ENCODE data around the gene JPH4.

The JPH4 gene

DNA sequence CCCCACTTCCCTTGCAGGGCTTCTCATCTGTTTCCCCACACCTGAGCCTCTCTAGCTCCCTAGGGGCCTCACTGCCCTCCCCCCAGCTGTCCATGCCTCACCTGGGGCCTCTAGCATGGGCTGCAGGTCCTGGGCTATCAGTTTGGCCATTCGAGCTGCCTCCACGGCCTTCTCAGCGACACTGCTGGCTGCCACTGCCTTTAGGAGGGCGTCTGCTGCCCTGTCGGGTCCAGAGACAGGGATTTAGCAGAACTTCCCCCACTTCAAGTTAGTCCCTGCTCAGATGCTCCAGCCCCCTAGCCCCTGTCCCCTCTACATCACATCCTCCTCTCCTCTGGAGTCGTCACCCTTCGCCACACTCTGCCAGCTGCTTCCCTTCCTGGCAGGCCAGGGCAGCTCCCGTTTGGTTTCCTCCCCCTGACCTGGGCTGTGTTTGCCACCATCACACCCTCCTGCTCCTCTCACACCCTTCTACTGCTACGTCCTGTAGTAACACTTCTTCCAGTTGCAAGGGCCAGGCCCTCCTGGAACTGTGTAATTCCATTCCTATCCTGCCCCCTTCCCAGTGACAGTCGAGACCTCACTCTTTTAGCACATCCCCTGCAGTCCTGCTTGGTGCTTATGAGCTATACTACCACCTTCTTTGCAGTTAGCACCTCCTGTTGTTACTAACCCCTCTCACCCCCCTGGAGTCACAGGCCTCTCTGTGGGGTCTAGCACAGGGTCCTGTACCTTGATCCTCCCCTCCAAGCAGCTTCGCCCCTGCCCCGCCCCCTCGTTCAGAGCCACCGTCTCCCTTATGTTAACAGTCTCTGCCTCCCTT lies 6.7 kb downstream of the JPH4 start:
- FAIRE-seq = no peak
- TF ChIP-seq, protein P1, sequence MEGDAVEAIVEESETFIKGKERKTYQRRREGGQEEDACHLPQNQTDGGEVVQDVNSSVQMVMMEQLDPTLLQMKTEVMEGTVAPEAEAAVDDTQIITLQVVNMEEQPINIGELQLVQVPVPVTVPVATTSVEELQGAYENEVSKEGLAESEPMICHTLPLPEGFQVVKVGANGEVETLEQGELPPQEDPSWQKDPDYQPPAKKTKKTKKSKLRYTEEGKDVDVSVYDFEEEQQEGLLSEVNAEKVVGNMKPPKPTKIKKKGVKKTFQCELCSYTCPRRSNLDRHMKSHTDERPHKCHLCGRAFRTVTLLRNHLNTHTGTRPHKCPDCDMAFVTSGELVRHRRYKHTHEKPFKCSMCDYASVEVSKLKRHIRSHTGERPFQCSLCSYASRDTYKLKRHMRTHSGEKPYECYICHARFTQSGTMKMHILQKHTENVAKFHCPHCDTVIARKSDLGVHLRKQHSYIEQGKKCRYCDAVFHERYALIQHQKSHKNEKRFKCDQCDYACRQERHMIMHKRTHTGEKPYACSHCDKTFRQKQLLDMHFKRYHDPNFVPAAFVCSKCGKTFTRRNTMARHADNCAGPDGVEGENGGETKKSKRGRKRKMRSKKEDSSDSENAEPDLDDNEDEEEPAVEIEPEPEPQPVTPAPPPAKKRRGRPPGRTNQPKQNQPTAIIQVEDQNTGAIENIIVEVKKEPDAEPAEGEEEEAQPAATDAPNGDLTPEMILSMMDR (IDR thresholded peaks at IDR 0.05; ENCODE audit: insufficient read depth, missing control alignments) = no peak

DNA sequence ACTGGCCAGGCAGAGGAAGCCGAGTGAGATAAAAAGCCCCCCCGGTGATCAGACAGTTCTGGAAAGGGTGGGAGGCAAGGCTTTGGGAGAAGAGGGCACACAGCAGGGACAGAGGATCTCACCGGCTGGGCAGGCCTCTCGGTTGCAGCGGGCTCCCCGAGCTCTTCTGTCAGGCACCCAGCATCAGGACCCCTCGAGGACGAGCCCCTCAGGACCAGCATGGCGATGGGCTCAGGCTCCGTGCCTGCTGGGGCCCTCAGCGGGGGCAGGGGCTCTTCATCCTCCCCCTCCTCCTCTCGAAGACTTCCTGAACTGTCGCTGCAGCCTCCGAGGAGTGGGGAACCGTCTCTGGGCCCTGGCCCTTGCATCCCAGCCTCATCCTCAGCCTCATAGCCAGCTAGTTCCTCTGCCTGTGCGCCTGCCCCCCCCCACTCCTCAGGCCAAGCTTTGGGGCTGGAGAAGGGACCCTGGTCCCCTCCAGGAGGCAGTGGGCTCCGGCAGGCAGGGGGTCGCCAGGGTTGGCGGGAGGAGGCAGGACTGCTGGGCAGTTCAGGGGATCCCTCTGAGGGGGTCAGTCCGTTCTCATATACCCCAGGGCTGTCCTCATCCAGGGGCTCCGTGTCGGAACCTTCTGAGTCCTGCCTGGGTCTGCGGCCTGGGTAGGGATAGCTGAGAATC lies 7.6 kb downstream of the JPH4 start:
- DNase-seq (ENCODE audit: insufficient read length, low spot score) (no peak), FAIRE-seq (no peak)
- TF ChIP-seq, protein P1 (IDR thresholded peaks at IDR 0.05; ENCODE audit: insufficient read depth, missing control alignments) = no peak

More for the DNA sequence above, 6.7 kb downstream of the JPH4 start:
- no peak for DNase-seq (ENCODE audit: insufficient read length, low spot score)

DNA sequence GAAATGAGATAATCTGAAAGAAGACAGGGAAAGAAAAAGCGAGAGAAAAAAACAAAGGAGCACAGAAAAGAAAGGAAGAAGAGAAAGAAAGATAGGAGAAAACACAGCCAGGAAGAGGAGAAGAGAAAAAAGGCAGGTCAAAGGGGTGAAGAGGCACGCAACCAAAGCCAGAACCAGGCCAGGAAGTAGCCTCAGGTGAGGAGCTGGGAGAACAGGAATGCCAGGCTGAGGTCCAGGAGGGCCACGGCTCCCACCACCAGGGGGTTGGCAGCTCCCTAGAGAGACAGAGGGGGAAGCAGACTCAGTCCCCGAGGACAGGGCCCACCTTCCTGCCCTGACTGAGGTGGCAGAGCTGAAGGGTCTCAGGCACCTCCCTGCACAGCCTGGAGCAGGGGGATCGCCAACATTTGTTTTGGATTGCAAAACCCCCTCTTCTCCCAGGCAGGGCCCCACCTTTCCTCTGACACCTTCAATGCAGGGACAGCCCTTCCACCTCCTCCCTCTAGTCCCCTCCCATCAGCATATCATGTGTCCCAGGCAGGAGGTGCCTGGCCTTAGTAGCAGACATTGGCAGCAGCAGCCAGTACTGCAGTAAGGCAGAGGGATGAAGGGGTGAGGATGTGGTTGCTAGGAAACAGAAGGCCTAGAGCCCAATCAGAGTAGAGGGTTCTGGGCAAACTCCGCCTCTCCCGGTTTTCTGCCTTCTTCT lies 9.0 kb downstream of the JPH4 start:
- TF ChIP-seq, protein P1 (IDR thresholded peaks at IDR 0.05; ENCODE audit: insufficient read depth, missing control alignments) = no peak
- FAIRE-seq = no peak
- DNase-seq (ENCODE audit: insufficient read length, low spot score) = no peak

DNA sequence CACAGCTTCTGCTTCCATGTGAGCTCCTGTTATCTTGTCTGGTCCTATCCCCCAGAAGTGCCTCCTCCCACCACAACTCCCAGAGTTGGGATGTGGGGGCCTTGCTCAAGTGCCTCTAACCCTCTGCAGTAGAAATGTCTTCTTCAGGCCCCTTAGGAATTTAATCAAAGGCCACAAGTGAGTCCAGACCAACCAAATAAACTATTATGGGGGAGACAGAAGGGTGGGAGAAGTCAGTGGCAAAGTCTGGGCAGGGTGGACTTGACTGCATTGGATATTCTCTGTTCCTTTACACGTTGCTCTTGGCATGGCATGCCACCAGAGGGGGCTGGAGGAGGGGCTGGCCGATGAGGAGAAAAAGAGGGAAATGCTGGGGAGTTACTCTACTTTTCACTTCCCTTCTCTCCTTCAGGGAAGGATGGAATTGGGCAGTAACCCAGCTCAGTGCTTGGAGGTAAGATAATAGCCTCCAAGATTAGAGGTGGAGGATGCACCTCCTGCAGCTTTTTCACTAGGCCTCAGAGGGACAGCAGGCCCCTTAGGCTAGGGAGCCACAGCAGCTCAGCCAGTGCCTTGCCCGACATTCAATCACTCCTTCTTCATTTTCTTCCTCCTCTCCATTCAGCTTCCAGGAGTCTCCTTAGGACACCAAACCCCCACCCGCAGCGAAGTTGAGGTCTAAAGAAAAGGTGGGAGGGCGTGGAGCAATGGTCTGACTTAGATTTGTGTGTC lies 9.8 kb downstream of the JPH4 start:
- no peak for DNase-seq (ENCODE audit: insufficient read length, low spot score)
- no peak for FAIRE-seq
- TF ChIP-seq, protein P1 (IDR thresholded peaks at IDR 0.05; ENCODE audit: insufficient read depth, missing control alignments) = peak; percentile 30

DNA sequence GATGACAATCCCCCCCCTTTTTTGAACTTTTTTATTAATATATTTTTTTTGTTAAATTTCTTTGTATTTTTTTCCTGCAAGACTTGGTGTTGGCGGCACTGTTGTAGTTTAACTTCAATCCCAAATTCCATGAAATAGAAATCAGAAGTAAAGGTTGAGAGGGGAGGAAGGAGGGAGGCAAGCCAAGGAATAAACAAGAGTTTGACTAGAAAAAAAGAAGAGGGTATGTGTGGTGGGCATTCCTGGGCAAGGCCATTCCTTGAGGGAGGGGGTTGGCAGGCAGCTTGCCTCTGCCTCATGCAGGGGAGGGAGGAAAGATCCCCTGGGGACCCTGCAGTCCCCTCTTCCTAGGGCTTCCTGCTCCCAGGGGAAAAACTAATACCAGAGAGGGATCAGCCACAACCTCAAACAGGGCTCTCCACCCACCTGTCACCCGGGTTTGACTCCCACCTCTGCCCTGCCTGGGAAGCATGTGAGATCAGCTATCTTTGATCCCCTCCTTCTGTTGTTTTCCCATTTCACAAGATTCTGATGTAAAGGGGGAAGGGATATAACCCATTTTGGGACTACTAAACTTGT lies 10.5 kb downstream of the JPH4 start:
- DNase-seq (ENCODE audit: insufficient read length, low spot score) (no peak), FAIRE-seq (peak; percentile 21)
- TF ChIP-seq, protein P1 (IDR thresholded peaks at IDR 0.05; ENCODE audit: insufficient read depth, missing control alignments) = no peak

DNA sequence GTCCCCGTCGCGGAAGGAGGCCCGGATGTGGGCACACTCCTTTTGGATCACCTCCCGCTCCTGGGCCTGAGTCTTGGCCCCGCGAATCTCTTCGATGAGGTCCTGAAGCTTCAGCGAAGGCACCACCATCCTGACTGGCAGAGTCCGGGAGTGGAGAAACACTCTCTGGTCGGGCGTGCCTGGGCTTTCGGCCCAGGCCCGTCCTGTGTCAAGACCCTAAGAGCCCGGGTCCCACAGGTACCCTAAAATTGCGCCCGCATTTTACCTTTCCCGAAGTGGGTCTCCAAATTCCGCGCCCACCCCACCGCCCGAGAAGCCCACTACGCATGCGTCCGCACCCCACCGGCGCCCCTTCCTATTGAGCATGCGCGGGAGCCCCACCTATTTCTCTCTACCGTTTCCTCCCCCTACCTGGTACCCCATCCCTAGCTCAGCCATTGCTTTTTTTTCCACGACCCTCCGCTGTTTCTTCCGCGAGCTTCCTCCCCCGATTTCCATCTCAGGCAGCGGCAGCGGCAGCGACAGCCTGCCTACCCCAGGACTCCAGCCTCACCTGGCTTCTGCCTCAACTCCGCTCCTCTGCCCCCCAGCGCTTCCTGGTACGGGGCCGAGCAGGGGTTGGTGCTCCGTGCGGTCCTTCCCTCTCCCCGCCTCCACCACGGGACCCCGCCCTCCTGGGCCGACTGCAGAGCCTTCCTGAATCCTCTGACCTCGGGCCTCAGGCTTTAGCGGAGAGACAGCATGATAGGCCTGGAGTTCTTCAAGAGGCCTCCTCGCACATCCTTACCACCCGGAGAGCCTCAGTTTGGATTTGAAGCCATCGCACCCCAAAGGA lies 11.2 kb downstream of the JPH4 start, which contains the start of gene AP1G2:
Gene AP1G2 (minus strand): TSS at position 606 of the 835 bp plus-strand sequence. CDS start 477 bp downstream, at position 129.
- TF ChIP-seq, protein P1 (IDR thresholded peaks at IDR 0.05; ENCODE audit: insufficient read depth, missing control alignments) = no peak
- no peak for FAIRE-seq

More for the DNA sequence above, 11.2 kb downstream of the JPH4 start, which contains the start of gene AP1G2:
- peak; percentile 93 for DNase-seq (ENCODE audit: insufficient read length, low spot score)
